Left renal pelvis (tissue), 4 donors: ENCODE measurements around the gene RAB28. TPM values are rescaled to one million over a fixed set of nuclear protein-coding genes. Genes with fewer than 3 reads are reported as not detected.

Source experiments
- DNase-seq, 4 donors: peaks; one replicate each; pipeline ENCODE4 v3.0.0-alpha.2; 2013; ENCODE audit warnings: low read depth in 4 of 4, low spot score in 3 of 4
- polyA plus RNA-seq, 4 donors: library from polyadenylated mRNA; unstranded; fragments of 120-200 nt; gene quantifications; one replicate each; pipeline ENCODE4 v1.2.1, GENCODE V29; 2013; ENCODE audit not compliant: insufficient read length in 4 of 4

The RAB28 gene
- polyA plus RNA-seq: 10 to 100 TPM; 29.6 to 40.0 (median 34.8) TPM

- DNase-seq: peak; percentile 88 to 95 (median 90)
These were observed at the start of gene RAB28 for GRCh38 chr4:13484122-13484748. Gene RAB28, minus strand, starts transcription at chr4:13484340.

GRCh38 chr4:13531625-13531998, 47.5 kb upstream of the RAB28 start:
- no peak for DNase-seq

GRCh38 chr4:13530823-13531624, 46.9 kb upstream of the RAB28 start:
- no peak for DNase-seq

- DNase-seq: no peak
These were observed 45.2 kb upstream of the RAB28 start for GRCh38 chr4:13529128-13529919.

GRCh38 chr4:13528821-13529127, 44.6 kb upstream of the RAB28 start:
- DNase-seq: no peak

- no peak for DNase-seq
These were observed 44.1 kb upstream of the RAB28 start for GRCh38 chr4:13527981-13528820.

- no peak for DNase-seq
These were observed 43.2 kb upstream of the RAB28 start for GRCh38 chr4:13527192-13527980.

- no peak for DNase-seq
These were observed 42.5 kb upstream of the RAB28 start for GRCh38 chr4:13526658-13527057.

- DNase-seq: no peak
These were observed 41.6 kb upstream of the RAB28 start for GRCh38 chr4:13525606-13526281.

GRCh38 chr4:13524504-13525243, 40.5 kb upstream of the RAB28 start:
- DNase-seq: no peak

GRCh38 chr4:13523591-13524503, 39.7 kb upstream of the RAB28 start:
- DNase-seq: no peak

- no peak for DNase-seq
These were observed 39.0 kb upstream of the RAB28 start for GRCh38 chr4:13523105-13523477.

- DNase-seq: no peak
These were observed 38.4 kb upstream of the RAB28 start for GRCh38 chr4:13522282-13523104.

- DNase-seq: no peak
These were observed 36.9 kb upstream of the RAB28 start for GRCh38 chr4:13521047-13521446.

- no peak for DNase-seq
These were observed 32.2 kb upstream of the RAB28 start for GRCh38 chr4:13516315-13516860.

GRCh38 chr4:13515268-13515667, 31.1 kb upstream of the RAB28 start:
- no peak for DNase-seq
